ENCODE measurements around the gene TCTN1. TPM values are rescaled to one million over a fixed set of nuclear protein-coding genes. Genes with fewer than 3 reads are reported as not detected.
"Not testable (repeated sequence)": the region's sequence is repeated elsewhere in the genome, so short reads cannot be mapped to it uniquely, and the experiment has no call there.

TCTN1 gene
- total RNA-seq: 38.1 TPM

GRCh38 chr12:110613771-110614684, at the start of gene TCTN1:
Gene TCTN1, plus strand, starts transcription at chr12:110614129. Its CDS starts 54 bp downstream, at chr12:110614183.
- peak; percentile 96 for DNase-seq

GRCh38 chr12:110564471-110564991, 49.4 kb upstream of the TCTN1 start:
- DNase-seq: no peak

- no peak for DNase-seq
Measured at GRCh38 chr12:110565894-110566871, 47.7 kb upstream of the TCTN1 start.

GRCh38 chr12:110566993-110567392, 46.9 kb upstream of the TCTN1 start:
- no peak for DNase-seq

GRCh38 chr12:110568752-110569151, 45.2 kb upstream of the TCTN1 start:
- DNase-seq: no peak

- DNase-seq: not testable (repeated sequence)
Measured at GRCh38 chr12:110569838-110570237, 44.1 kb upstream of the TCTN1 start.

GRCh38 chr12:110570798-110571197, 43.1 kb upstream of the TCTN1 start:
- DNase-seq: not testable (repeated sequence)

GRCh38 chr12:110574044-110574443, 39.9 kb upstream of the TCTN1 start:
- DNase-seq: no peak

- not testable (repeated sequence) for DNase-seq
Measured at GRCh38 chr12:110574717-110575230, 39.2 kb upstream of the TCTN1 start.

GRCh38 chr12:110575326-110575725, 38.6 kb upstream of the TCTN1 start:
- DNase-seq: no peak

GRCh38 chr12:110576504-110576903, 37.4 kb upstream of the TCTN1 start:
- no peak for DNase-seq

- DNase-seq: no peak
Measured at GRCh38 chr12:110577864-110578693, 35.9 kb upstream of the TCTN1 start.

- DNase-seq: no peak
Measured at GRCh38 chr12:110578694-110579534, 35.0 kb upstream of the TCTN1 start.

GRCh38 chr12:110579535-110580253, 34.2 kb upstream of the TCTN1 start:
- no peak for DNase-seq

GRCh38 chr12:110581931-110582275, 32.0 kb upstream of the TCTN1 start:
- DNase-seq: no peak

GRCh38 chr12:110582276-110583136, 31.4 kb upstream of the TCTN1 start:
- DNase-seq: peak; percentile 44

GRCh38 chr12:110583137-110584059, 30.5 kb upstream of the TCTN1 start, which contains the start of gene PPTC7:
Gene PPTC7, minus strand, starts transcription at chr12:110583318. Its CDS starts 287 bp downstream, at chr12:110583031.
- peak; percentile 96 for DNase-seq
